IMR-90 (cell line): ENCODE measurements around the gene PRF1. TPM values are rescaled to one million over a fixed set of nuclear protein-coding genes. Genes with fewer than 3 reads are reported as not detected.

Experiments used
- ATAC-seq: fragments of 200-7000 bp; cut with Tn5 transposase; 2 replicates; pipeline ENCODE4 v1.9.1; 2020; ENCODE audit warnings: low read depth, mild to moderate bottlenecking, moderate library complexity
- BruUV-seq: library from RNA; stranded (reverse); fragments of 400-500 nt; replicated peaks from 2 replicates; lab custom pipeline; 2021; lab: Mats Ljungman, UMichigan
- CTCF ChIA-PET: fragments of 300-600 bp; formaldehyde crosslinking; extraction: SDS; loops from one replicate; lab custom pipeline; 2021; ENCODE audit warnings: antibody characterized with exemption; lab: Yijun Ruan, JAX
- POLR2A ChIA-PET: fragments of 300-600 bp; sonication (Branson Sonifier 250); formaldehyde crosslinking; loops from one replicate; lab custom pipeline; 2022; ENCODE audit warnings: antibody characterized with exemption; ENCODE audit not compliant: unreplicated experiment; lab: Charles Lee
- DNase-seq: peaks from one replicate; pipeline ENCODE4 v3.0.0; 2013
- H2AFZ ChIP-seq: replicated peaks from 2 replicates; pipeline ENCODE3; 2013; ENCODE audit warnings: low read length, mild to moderate bottlenecking; ENCODE audit not compliant: poor library complexity
- H2AK5ac ChIP-seq: 2 replicates; pipeline ENCODE4 v1.6.1; 2013; ENCODE audit warnings: low read depth, low read length, inconsistent platforms
- H2AK9ac ChIP-seq: replicated peaks from 2 replicates; pipeline ENCODE3; 2013; ENCODE audit warnings: mild to moderate bottlenecking, low read depth, low read length, moderate library complexity; ENCODE audit not compliant: poor library complexity
- H2BK120ac ChIP-seq: 2 replicates; pipeline ENCODE4 v1.6.1; 2013; ENCODE audit warnings: low read depth, low read length, inconsistent platforms
- H2BK15ac ChIP-seq: 3 replicates; pipeline ENCODE4 v1.6.1; 2013; ENCODE audit warnings: low read depth, low read length, inconsistent platforms
- H2BK20ac ChIP-seq: 2 replicates; pipeline ENCODE4 v1.6.1; 2013; ENCODE audit warnings: low read depth, mild to moderate bottlenecking, inconsistent platforms, low read length, moderate library complexity
- H2BK5ac ChIP-seq: 2 replicates; pipeline ENCODE4 v1.6.1; 2013; ENCODE audit warnings: mild to moderate bottlenecking, low read depth, low read length, inconsistent platforms; ENCODE audit not compliant: poor library complexity, severe bottlenecking
- H3K14ac ChIP-seq: replicated peaks from 2 replicates; pipeline ENCODE4 v1.6.1; 2013; ENCODE audit warnings: low read depth, low read length, inconsistent platforms
- H3K18ac ChIP-seq: 2 replicates; pipeline ENCODE4 v1.6.1; 2013; ENCODE audit warnings: low read depth, low read length, control low read depth
- H3K23ac ChIP-seq: 2 replicates; pipeline ENCODE4 v1.6.1; 2013; ENCODE audit warnings: low read depth, low read length, inconsistent platforms
- H3K27ac ChIP-seq: 2 replicates; pipeline ENCODE4 v1.5.1; 2013; ENCODE audit warnings: mild to moderate bottlenecking, control low read depth, low read length; ENCODE audit not compliant: insufficient read depth
- H3K27me3 ChIP-seq: 2 replicates; pipeline ENCODE4 v1.6.1; 2013; ENCODE audit warnings: low read length; ENCODE audit not compliant: control insufficient read depth, insufficient read depth
- H3K36me3 ChIP-seq: 2 replicates; pipeline ENCODE4 v1.6.1; 2013; ENCODE audit warnings: low read length, mixed read lengths; ENCODE audit not compliant: control insufficient read depth, insufficient read depth
- H3K4ac ChIP-seq: 2 replicates; pipeline ENCODE4 v1.6.1; 2013; ENCODE audit warnings: low read depth, low read length, inconsistent platforms
- H3K4me1 ChIP-seq: 2 replicates; pipeline ENCODE4 v1.6.1; 2013; ENCODE audit warnings: low read length, mixed read lengths; ENCODE audit not compliant: control insufficient read depth, insufficient read depth
- H3K4me2 ChIP-seq: 2 replicates; pipeline ENCODE4 v1.6.1; 2013; ENCODE audit warnings: low read depth, mild to moderate bottlenecking, control low read depth, low read length, moderate library complexity
- H3K4me3 ChIP-seq: 2 replicates; pipeline ENCODE4 v1.5.1; 2013; ENCODE audit warnings: low read depth, mild to moderate bottlenecking, control low read depth, low read length, moderate library complexity; ENCODE audit not compliant: insufficient read depth
- H3K56ac ChIP-seq: 2 replicates; pipeline ENCODE4 v1.6.1; 2013; ENCODE audit warnings: low read length, inconsistent platforms; ENCODE audit not compliant: insufficient read depth; ENCODE audit errors: extremely low read depth
- H3K79me1 ChIP-seq, 2 experiments: 2 replicates each; pipeline ENCODE4 v1.6.1; 2013; ENCODE audit warnings: low read length in 2 of 2, inconsistent platforms in 1 of 2, low read depth in 1 of 2
- H3K9ac ChIP-seq: 2 replicates; pipeline ENCODE4 v1.6.1; 2013; ENCODE audit warnings: low read depth, low read length, control low read depth
- H3K9me1 ChIP-seq: 2 replicates; pipeline ENCODE4 v1.6.1; 2013; ENCODE audit warnings: low read length, inconsistent platforms; ENCODE audit not compliant: insufficient read depth
- H3K9me3 ChIP-seq: 2 replicates; pipeline ENCODE4 v1.6.1; 2013; ENCODE audit warnings: low read length; ENCODE audit not compliant: control insufficient read depth, insufficient read depth
- H4K20me1 ChIP-seq: 2 replicates; pipeline ENCODE4 v1.6.1; 2013; ENCODE audit warnings: low read length, inconsistent platforms; ENCODE audit not compliant: insufficient read depth
- H4K5ac ChIP-seq: 2 replicates; pipeline ENCODE4 v1.6.1; 2013; ENCODE audit warnings: mild to moderate bottlenecking, low read depth, low read length, control low read depth
- H4K8ac ChIP-seq, 2 experiments: 2 replicates each; pipeline ENCODE4 v1.6.1; 2013; ENCODE audit warnings: low read depth in 2 of 2, low read length in 2 of 2, control low read depth in 1 of 2, inconsistent platforms in 1 of 2
- H4K91ac ChIP-seq: 2 replicates; pipeline ENCODE4 v1.6.1; 2013; ENCODE audit warnings: low read depth, low read length, inconsistent platforms; ENCODE audit not compliant: insufficient read depth
- CHD1 ChIP-seq: IDR thresholded peaks from 2 replicates; pipeline ENCODE4 v1.6.1; 2012; ENCODE audit warnings: low read depth, low read length, improper control_type of control experiment
- FOS ChIP-seq: fragments of 150-350 bp; IDR thresholded peaks from 2 replicates; pipeline ENCODE4 v1.6.1; 2016; ENCODE audit warnings: low read depth, low read length
- MAFK ChIP-seq: IDR thresholded peaks from 2 replicates; pipeline ENCODE4 v1.6.1; 2012; ENCODE audit warnings: low read depth, low read length, improper control_type of control experiment
- NFE2L2 ChIP-seq: fragments of 150-350 bp; IDR thresholded peaks from 2 replicates; pipeline ENCODE4 v1.6.1; 2016; ENCODE audit warnings: low read depth, mild to moderate bottlenecking, low read length
- RCOR1 ChIP-seq: IDR thresholded peaks from 2 replicates; pipeline ENCODE4 v1.6.1; 2012; ENCODE audit warnings: mild to moderate bottlenecking, low read length, improper control_type of control experiment; ENCODE audit not compliant: insufficient replicate concordance
- RFX5 ChIP-seq: IDR thresholded peaks from 2 replicates; pipeline ENCODE4 v1.8.0; 2012; ENCODE audit warnings: low read depth, mild to moderate bottlenecking, low read length, moderate library complexity
- SMC3 ChIP-seq: fragments of 150-350 bp; IDR thresholded peaks from 2 replicates; pipeline ENCODE4 v1.6.1; 2016; ENCODE audit warnings: low read depth, mild to moderate bottlenecking, antibody characterized with exemption, low read length, moderate library complexity
- WGBS, 2 experiments: methylation state at CpG; one replicate each; pipeline versions ENCODE4 v1.1.5 to v1.1.7; 2013; ENCODE audit warnings: missing lambda C conversion rate in 2 of 2; ENCODE audit not compliant: insufficient read length in 1 of 2; ENCODE audit errors: extremely low coverage in 2 of 2; 5-methylcytosine and 5-hydroxymethylcytosine counted together
- dilution Hi-C: fragments of 300-500 bp; cut with HindIII; formaldehyde crosslinking; loops from one replicate; pipeline ENCODE4 v1.14.3; 2018; ENCODE audit warnings: low sequenced_read_pairs; ENCODE audit not compliant: unreplicated experiment
- in situ Hi-C: fragments of 300-500 bp; cut with MboI; formaldehyde crosslinking; loops from 3 replicates; pipeline ENCODE4 v1.14.3; 2019; ENCODE audit warnings: low sequenced_read_pairs, inconsistent platforms, mixed read lengths
- intact Hi-C: fragments of 100-400 bp; cut with micrococcal nuclease; formaldehyde crosslinking; loops from 2 replicates; pipeline ENCODE4 v1.10.0; 2022
- polyA plus RNA-seq, 3 experiments: library from polyadenylated mRNA; depleted of rRNA; stranded (reverse); fragments of >200 nt; gene quantifications; 2 replicates each; pipeline ENCODE4 v1.2.3, GENCODE V29; 2012; ENCODE audit warnings: low replicate concordance in 1 of 3
- total RNA-seq: library from RNA; depleted of rRNA; stranded (reverse); fragments of >200 nt; gene quantifications from 2 replicates; pipeline ENCODE4 v1.2.3, GENCODE V29; 2012

Gene PRF1
- total and polyA plus RNA-seq, 2 of the 4 experiments (the other 2 are of a cell fraction): not detected

DNA sequence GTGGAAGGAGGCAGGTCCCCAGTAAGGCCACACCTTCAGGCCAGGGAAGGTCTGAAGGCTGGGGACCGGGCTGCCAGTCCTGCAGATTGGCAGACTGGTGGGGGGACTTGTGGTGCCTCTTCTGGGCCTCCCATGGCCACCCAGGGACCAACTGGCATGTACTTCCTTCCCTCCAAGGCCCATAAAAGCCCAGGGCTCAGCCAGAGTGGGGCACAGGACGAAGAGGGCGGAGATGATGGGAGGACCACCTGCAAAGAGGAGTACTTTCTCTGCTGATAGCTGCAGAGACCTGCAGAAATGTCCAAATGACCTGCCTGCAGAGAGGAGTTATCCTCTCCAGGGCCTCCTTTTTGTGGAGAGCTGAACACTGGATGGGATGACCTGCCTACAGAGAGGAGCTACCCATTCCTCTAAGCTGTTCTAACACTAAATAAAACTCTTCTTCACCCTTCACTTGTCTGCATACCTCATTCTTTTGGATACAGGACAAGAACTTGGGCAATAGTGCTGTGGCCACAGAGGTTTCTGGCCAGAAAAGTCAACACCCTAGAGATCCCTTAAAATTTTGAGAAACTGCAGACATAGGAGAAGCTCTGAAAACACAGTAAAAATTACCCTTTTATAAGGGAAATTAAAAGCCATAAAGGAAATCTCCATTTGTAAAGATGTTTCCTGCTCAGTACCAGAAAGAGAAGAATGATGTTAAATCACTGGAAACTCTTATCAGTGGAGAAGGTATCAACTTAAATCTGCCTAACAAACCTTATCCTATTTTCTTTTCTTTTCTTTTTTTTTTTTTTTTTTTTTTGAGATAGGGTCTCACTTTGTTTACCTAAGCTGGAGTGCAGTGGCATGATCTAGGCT, 20.7 kb upstream of the PRF1 start (continued):
- no peak for TF ChIP-seq CHD1

DNA sequence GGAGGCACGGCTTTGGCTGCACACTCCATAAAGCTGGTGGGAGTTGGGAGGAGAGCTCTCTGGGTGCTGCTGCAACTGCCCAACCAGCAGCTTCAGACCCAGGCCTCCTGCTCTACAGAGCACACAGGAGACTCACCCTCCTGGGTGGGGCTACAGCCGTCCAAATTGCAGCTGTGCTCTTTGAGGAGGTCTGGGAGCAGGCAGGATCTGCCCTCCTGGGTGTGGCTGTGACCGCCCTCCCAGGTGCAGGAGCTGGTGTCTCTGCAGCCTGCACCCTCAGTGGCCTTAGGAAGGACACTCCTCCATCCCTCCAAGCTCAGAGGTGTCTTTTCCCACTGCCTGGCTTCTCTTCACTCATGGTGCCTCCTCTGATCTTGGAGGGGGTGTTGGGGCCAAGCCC, 20.0 kb upstream of the PRF1 start:
- no peak overlapping the region for H3K27ac ChIP-seq
- WGBS, 2 experiments: no CpG with 5 or more reads among the region's 3 CpGs
- no peak overlapping the region for H3K18ac ChIP-seq
- no TSS peak for BruUV-seq
- H4K5ac ChIP-seq: no peak overlapping the region
- H2AK5ac ChIP-seq: no peak overlapping the region
- H3K9ac ChIP-seq: no peak overlapping the region
- H3K4ac ChIP-seq: no peak overlapping the region
- no peaks in the 10 kb centered on the region for H3K79me1 ChIP-seq
- H2BK20ac ChIP-seq: no peak overlapping the region
- H2BK5ac ChIP-seq: no peak overlapping the region
- H4K91ac ChIP-seq: no peak overlapping the region
- intact Hi-C loops: no loop called here
- H3K23ac ChIP-seq: no peak overlapping the region
- no peak overlapping the region for H3K4me2 ChIP-seq
- no peak overlapping the region for H3K4me3 ChIP-seq
- in situ Hi-C loops: no loop called here
- no peaks in the 10 kb centered on the region for H3K36me3 ChIP-seq
- H2AK9ac ChIP-seq: no peak overlapping the region
- H2BK120ac ChIP-seq: no peak overlapping the region
- no peaks in the 10 kb centered on the region; the same call in 1 of the 2 replicates for H3K4me1 ChIP-seq
- H4K8ac ChIP-seq: no peak overlapping the region
- DNase-seq (no peak), ATAC-seq (no peak)
- no peaks in the 10 kb centered on the region for H3K9me1 ChIP-seq
- POLR2A ChIA-PET: no interaction called here
- no peak overlapping the region for H2AFZ ChIP-seq
- H3K56ac ChIP-seq: no peak overlapping the region
- peaks cover 8% of the 10 kb centered on the region for H3K27me3 ChIP-seq
- TF ChIP-seq CHD1 (no peak), NFE2L2 (no peak), RCOR1 (no peak), FOS (no peak), RFX5 (no peak), SMC3 (no peak), MAFK (no peak)
- CTCF ChIA-PET: interaction anchor here (1.1 kb wide), 1 partner anchor 71 kb away, joined by 3 read pairs; no protein-coding TSS in a partner anchor
- H4K20me1 ChIP-seq: no peaks in the 10 kb centered on the region
- H3K14ac ChIP-seq: no peak overlapping the region
- peaks cover 8% of the 10 kb centered on the region for H3K9me3 ChIP-seq
- dilution Hi-C loops: no loop called here
- H2BK15ac ChIP-seq: no peak overlapping the region
